Kidney (tissue), 22 donors: ENCODE results near the gene ACP3. TPM values are rescaled to one million over a fixed set of nuclear protein-coding genes. Genes with fewer than 3 reads are reported as not detected.

Source experiments
- DNase-seq, 5 donors: peaks; one replicate each; pipeline ENCODE4 v3.0.0-alpha.2; 2013 to 2020
- FAIRE-seq: peaks from 2 replicates; lab custom pipeline; 2012; peaks lifted over from hg19 to GRCh38; lab: Jason Lieb, UNC
- H3K27ac ChIP-seq, 2 donors: one replicate each; pipeline ENCODE4 v1.7.0; 2013; ENCODE audit warnings: low read depth in 2 of 2, low read length in 2 of 2, inconsistent platforms in 1 of 2
- H3K27me3 ChIP-seq: one replicate; pipeline ENCODE4 v1.7.1; 2013; ENCODE audit warnings: low read length, inconsistent platforms; ENCODE audit not compliant: control insufficient read depth, insufficient read depth
- H3K36me3 ChIP-seq, 3 donors: one replicate each; pipeline versions ENCODE4 v1.7.0 to v1.7.1; 2013; ENCODE audit warnings: low read length in 3 of 3, control low read depth in 1 of 3, inconsistent platforms in 1 of 3; ENCODE audit not compliant: insufficient read depth in 3 of 3, control insufficient read depth in 2 of 3
- H3K4me1 ChIP-seq, 3 donors: one replicate each; pipeline versions ENCODE4 v1.7.0 to v1.7.1; 2013; ENCODE audit warnings: low read length in 3 of 3, inconsistent platforms in 1 of 3, low read depth in 1 of 3; ENCODE audit not compliant: control insufficient read depth in 2 of 3, insufficient read depth in 2 of 3
- H3K4me3 ChIP-seq, 3 donors: one replicate each; pipeline versions ENCODE4 v1.7.0 to v1.8.1; 2013; ENCODE audit warnings: low read length in 3 of 3, control low read depth in 1 of 3, inconsistent platforms in 1 of 3
- H3K9ac ChIP-seq, 3 donors: one replicate each; pipeline versions ENCODE4 v1.7.0 to v1.7.1; 2013; ENCODE audit warnings: low read length in 3 of 3, control low read depth in 1 of 3, inconsistent platforms in 1 of 3
- H3K9me3 ChIP-seq, 3 donors: one replicate each; pipeline versions ENCODE4 v1.7.0 to v1.7.1; 2013; ENCODE audit warnings: low read length in 3 of 3, control low read depth in 1 of 3, inconsistent platforms in 1 of 3; ENCODE audit not compliant: control insufficient read depth in 2 of 3, insufficient read depth in 1 of 3
- intact Hi-C: fragments of 100-400 bp; cut with DNase I; formaldehyde crosslinking; loops from one replicate; pipeline ENCODE4 v1.11.1; 2022
- long read RNA-seq, 10 donors: library from polyadenylated mRNA in 1 of 10; unstranded in 1 of 10; transcript quantifications; one replicate each; pipeline ENCODE4 v2.0.0 and lab custom pipeline, GENCODE V29; 2021 to 2026
- polyA plus RNA-seq: library from polyadenylated mRNA; stranded (reverse); fragments of 350-450 nt; fragmentation: Illumina TruSeq; extraction: RNeasy Lipid Tissue Mini Kit (QIAGEN cat#74804); gene quantifications from one replicate; pipeline ENCODE4 v1.2.3, GENCODE V29; 2014; ENCODE audit warnings: low read depth, low replicate concordance; ENCODE audit not compliant: insufficient read depth
- total RNA-seq: library from RNA; stranded (reverse); fragmentation: NEBNext Ultra II Directional; extraction: Animal tissue kit (Norgen Biotek cat#: 25700); gene quantifications from one replicate; pipeline ENCODE4 v1.2.1, GENCODE V29; 2021
- TF ChIP-seq, protein P1 (sequence below): IDR thresholded peaks from 3 replicates; pipeline ENCODE4 v1.5.1; 2012; ENCODE audit warnings: mild to moderate bottlenecking, moderate library complexity, borderline replicate concordance; ENCODE audit not compliant: insufficient read depth; ENCODE audit errors: extremely low read depth
- donor health status: control.
- donor health status: control.
- donor health status: control.
- donor health status: control.
- donor health status: control.
- donor health status: DM: yes; HTN: yes; CAD: no.
- donor health status: Normal renal cell carcinoma (clear cell type).

The ACP3 gene
- total RNA-seq (67.8 TPM), polyA plus RNA-seq (31.8 TPM)
- long read RNA-seq, donor 1, transcript ACPP-201 (10 exons, 3,125 nt) = major isoform, 6 of 7 reads
- long read RNA-seq, donor 1, partial matches to known transcripts = 0 of 7 reads
- long read RNA-seq, donor 1, other reads (novel, unspliced or antisense) = 0 of 7 reads
- long read RNA-seq, donor 2, transcript ACPP-202 (11 exons, 1,783 nt) = major isoform, 5 of 9 reads
- long read RNA-seq, donor 2, partial matches to known transcripts = 0 of 9 reads
- long read RNA-seq, donor 2, other reads (novel, unspliced or antisense) = 0 of 9 reads
- long read RNA-seq, donor 3, transcript ACPP-201 (10 exons, 3,125 nt) = major isoform, 6 of 8 reads
- long read RNA-seq, donor 3, partial matches to known transcripts = 0 of 8 reads
- long read RNA-seq, donor 3, other reads (novel, unspliced or antisense) = 0 of 8 reads
- long read RNA-seq, donor 4, partial matches to known transcripts = 0 of 6 reads
- long read RNA-seq, donor 4, other reads (novel, unspliced or antisense) = 0 of 6 reads
- long read RNA-seq, donor 5 = 0 reads
- long read RNA-seq, donor 6, partial matches to known transcripts = 0 of 7 reads
- long read RNA-seq, donor 6, other reads (novel, unspliced or antisense) = 0 of 7 reads
- long read RNA-seq, donor 7, transcript ACPP-202 (11 exons, 1,783 nt) = minor isoform, 5 of 33 reads
- long read RNA-seq, donor 7, transcript ACPP-201 (10 exons, 3,125 nt) = major isoform, 21 of 33 reads
- long read RNA-seq, donor 7, partial matches to known transcripts = 3 of 33 reads
- long read RNA-seq, donor 7, other reads (novel, unspliced or antisense) = 4 of 33 reads
- long read RNA-seq, donor 8, partial matches to known transcripts = 0 of 5 reads
- long read RNA-seq, donor 8, other reads (novel, unspliced or antisense) = 0 of 5 reads
- long read RNA-seq, donor 9, partial matches to known transcripts = 0 of 1 reads
- long read RNA-seq, donor 9, other reads (novel, unspliced or antisense) = 0 of 1 reads
- long read RNA-seq, donor 10, partial matches to known transcripts = 0 of 5 reads
- long read RNA-seq, donor 10, other reads (novel, unspliced or antisense) = 0 of 5 reads

GRCh38 chr3:132317229-132317948 is at the start of gene ACP3:
TSS of gene ACP3 (plus strand) at chr3:132317407. CDS start at chr3:132317457, 50 bp downstream.
- peak within 1 kb of the TSS in 2 of 3 donors; percentile 20 to 52 for H3K9ac ChIP-seq
- no peaks in the 10 kb centered on the region for H3K9me3 ChIP-seq
- FAIRE-seq (no peak), DNase-seq (peak in 4 of 5 donors; percentile 44 to 89 (median 76))
- H3K4me1 ChIP-seq = peaks cover 0 to 2% (median 0%) of the 10 kb centered on the region in 3 donors
- no peak within 1 kb of the TSS for H3K27ac ChIP-seq
- intact Hi-C loops = no loop called here
- H3K36me3 ChIP-seq = no peaks in the 10 kb centered on the region
- TF ChIP-seq, protein P1, sequence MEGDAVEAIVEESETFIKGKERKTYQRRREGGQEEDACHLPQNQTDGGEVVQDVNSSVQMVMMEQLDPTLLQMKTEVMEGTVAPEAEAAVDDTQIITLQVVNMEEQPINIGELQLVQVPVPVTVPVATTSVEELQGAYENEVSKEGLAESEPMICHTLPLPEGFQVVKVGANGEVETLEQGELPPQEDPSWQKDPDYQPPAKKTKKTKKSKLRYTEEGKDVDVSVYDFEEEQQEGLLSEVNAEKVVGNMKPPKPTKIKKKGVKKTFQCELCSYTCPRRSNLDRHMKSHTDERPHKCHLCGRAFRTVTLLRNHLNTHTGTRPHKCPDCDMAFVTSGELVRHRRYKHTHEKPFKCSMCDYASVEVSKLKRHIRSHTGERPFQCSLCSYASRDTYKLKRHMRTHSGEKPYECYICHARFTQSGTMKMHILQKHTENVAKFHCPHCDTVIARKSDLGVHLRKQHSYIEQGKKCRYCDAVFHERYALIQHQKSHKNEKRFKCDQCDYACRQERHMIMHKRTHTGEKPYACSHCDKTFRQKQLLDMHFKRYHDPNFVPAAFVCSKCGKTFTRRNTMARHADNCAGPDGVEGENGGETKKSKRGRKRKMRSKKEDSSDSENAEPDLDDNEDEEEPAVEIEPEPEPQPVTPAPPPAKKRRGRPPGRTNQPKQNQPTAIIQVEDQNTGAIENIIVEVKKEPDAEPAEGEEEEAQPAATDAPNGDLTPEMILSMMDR = no peak
- no peaks in the 10 kb centered on the region for H3K27me3 ChIP-seq
- peak within 1 kb of the TSS; percentile 28 to 52 (median 45) for H3K4me3 ChIP-seq

DNA sequence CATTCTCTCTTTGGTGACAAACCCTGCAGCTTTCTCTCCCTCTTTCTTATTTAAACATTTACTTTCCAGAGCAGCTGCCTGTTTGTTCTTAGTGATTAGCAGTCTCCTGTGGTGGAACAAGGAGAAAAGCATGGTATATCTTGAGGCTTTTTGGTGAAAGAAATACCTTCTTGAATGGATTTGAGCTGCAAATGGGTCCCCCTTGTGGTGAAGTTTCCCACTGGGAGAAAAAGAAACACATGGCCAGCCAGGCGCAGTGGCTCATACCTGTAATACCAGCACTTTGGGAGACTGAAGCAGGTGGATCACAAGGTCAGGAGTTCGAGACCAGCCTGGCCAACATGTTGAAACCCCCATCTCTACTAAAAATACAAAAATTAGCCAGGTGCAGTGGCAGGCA is 48.3 kb upstream of the ACP3 start:
- no peaks in the 10 kb centered on the region for H3K4me1 ChIP-seq
- no peak overlapping the region for H3K27ac ChIP-seq
- no peak overlapping the region for H3K9ac ChIP-seq
- FAIRE-seq (no peak), DNase-seq (peak in 1 of 5 donors; percentile 45)
- H3K4me3 ChIP-seq = no peak overlapping the region
- no peaks in the 10 kb centered on the region for H3K27me3 ChIP-seq
- no peaks in the 10 kb centered on the region for H3K9me3 ChIP-seq
- H3K36me3 ChIP-seq = no peaks in the 10 kb centered on the region
- intact Hi-C loops = no loop called here
- TF ChIP-seq, protein P1 = no peak

DNA sequence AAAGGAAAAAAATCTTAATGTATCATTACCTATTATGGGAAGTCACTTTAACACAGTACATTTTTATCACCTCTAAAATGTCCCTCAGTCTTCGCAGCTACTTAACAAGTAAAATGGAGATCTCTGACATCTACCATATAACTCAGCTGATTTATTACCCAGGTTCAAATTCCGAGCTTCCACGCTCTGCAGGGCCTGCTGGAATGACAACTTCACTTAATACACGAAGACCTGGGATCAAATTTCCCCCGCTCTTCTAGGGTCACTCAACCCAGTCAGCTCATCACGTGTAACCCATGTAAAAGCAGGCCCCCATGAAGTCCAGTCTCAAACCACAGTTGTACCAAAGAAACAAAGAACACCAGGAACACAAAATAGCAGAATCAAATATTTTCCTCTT is 44.2 kb upstream of the ACP3 start:
- H3K4me3 ChIP-seq = no peak overlapping the region
- no peaks in the 10 kb centered on the region for H3K36me3 ChIP-seq
- peaks cover 0 to 3% (median 0%) of the 10 kb centered on the region in 3 donors for H3K9me3 ChIP-seq
- DNase-seq (peak in 4 of 5 donors; percentile 84 to 91 (median 88)), FAIRE-seq (no peak)
- no peaks in the 10 kb centered on the region for H3K27me3 ChIP-seq
- no peaks in the 10 kb centered on the region for H3K4me1 ChIP-seq
- TF ChIP-seq, protein P1 = no peak
- no peak overlapping the region for H3K9ac ChIP-seq
- no peak overlapping the region for H3K27ac ChIP-seq
- intact Hi-C loops = no loop called here
